HG02852 (cell line): ENCODE measurements around the gene CSTF2T.

Experiments used
- ATAC-seq: cut with Tn5 transposase; IDR thresholded peaks from one replicate; pipeline ENCODE4 v1.9.1; 2021; ENCODE audit warnings: mild to moderate bottlenecking, moderate library complexity; ENCODE audit not compliant: unreplicated experiment

Gene CSTF2T

DNA sequence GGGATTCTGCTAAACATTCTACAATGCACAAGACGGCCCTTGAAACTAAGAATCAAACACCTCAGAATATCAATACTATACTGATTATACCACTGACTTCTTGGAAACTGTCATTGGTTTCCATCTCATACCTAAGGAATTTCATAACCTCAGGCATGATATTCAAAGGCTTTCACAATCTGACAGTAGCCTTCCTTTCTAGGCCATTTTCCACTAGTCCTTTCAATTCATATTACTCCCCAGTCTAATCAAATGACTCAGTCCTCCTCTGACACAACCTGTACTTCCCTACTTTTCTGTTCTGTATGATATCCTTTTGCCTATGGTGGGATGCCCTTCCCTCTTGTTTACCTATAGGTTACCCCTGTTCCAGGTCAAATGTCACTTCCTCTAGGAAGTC is 48.3 kb downstream of the CSTF2T start:
- no peak for ATAC-seq

- ATAC-seq: no peak
These were observed 50.3 kb downstream of the CSTF2T start for GRCh38 chr10:51649064-51649463.
